ENCODE results near the gene DENND5B.

- TF ChIP-seq POLR2AphosphoS5 (IDR thresholded peaks at IDR 0.05) (no peak), CTCF (IDR thresholded peaks at IDR 0.05) (no peak), POLR2A (IDR thresholded peaks at IDR 0.05; ENCODE audit: low read depth) (no peak)
These were observed 12.6 kb upstream of the DENND5B start for GRCh38 chr12:31603546-31604009.
